Esophagus muscularis mucosa (tissue), 4 donors: ENCODE data around the gene TMCC1. TPM values are rescaled to one million over a fixed set of nuclear protein-coding genes. Genes with fewer than 3 reads are reported as not detected.

Experiments used
- DNase-seq: peaks from one replicate; pipeline ENCODE4 v3.0.0-alpha.2; 2017; ENCODE audit errors: extremely low spot score
- H3K27ac ChIP-seq, 4 donors: fragments of 200-600 bp; sonication (generic); replicated peaks in 1 of 4; 1 replicate in 3 of 4; 2 replicates in 1 of 4; pipeline ENCODE4 v1.5.1; 2016 to 2019; ENCODE audit warnings: mild to moderate bottlenecking in 1 of 4
- H3K27me3 ChIP-seq, 4 donors: fragments of 200-600 bp; sonication (generic); one replicate each; pipeline versions ENCODE4 v1.5.1 to v1.6.0; 2016 to 2019
- H3K36me3 ChIP-seq, 4 donors: fragments of 200-600 bp; sonication (generic); one replicate each; pipeline ENCODE4 v1.5.1; 2016 to 2019
- H3K4me1 ChIP-seq, 4 donors: fragments of 200-600 bp; sonication (generic); one replicate each; pipeline ENCODE4 v1.5.1; 2016 to 2019
- H3K4me3 ChIP-seq, 4 donors: fragments of 200-600 bp; sonication (generic); 1 replicate in 2 of 4; 2 replicates in 2 of 4; pipeline ENCODE4 v1.5.1; 2016 to 2019; ENCODE audit warnings: mild to moderate bottlenecking in 4 of 4, moderate library complexity in 1 of 4
- H3K9me3 ChIP-seq, 4 donors: fragments of 200-600 bp; sonication (generic); 1 replicate in 3 of 4; 2 replicates in 1 of 4; pipeline ENCODE4 v1.5.1; 2016 to 2019
- CTCF ChIP-seq, 3 experiments: fragments of 200-600 bp in 2 of 3; fragments of 450-650 bp in 1 of 3; sonication (generic) in 2 of 3; IDR thresholded peaks; one replicate each; pipeline ENCODE4 v1.5.1; 2017 to 2019; ENCODE audit warnings: antibody characterized with exemption in 3 of 3, mild to moderate bottlenecking in 2 of 3, moderate library complexity in 1 of 3
- EP300 ChIP-seq: sonication (generic); formaldehyde crosslinking; IDR thresholded peaks from one replicate; pipeline ENCODE4 v1.6.1; 2017; ENCODE audit warnings: antibody characterized with exemption
- POLR2A ChIP-seq: fragments of 450-650 bp; IDR thresholded peaks from one replicate; pipeline ENCODE4 v1.6.1; 2017; ENCODE audit warnings: antibody characterized with exemption, moderate library complexity, mild to moderate bottlenecking, low read depth
- POLR2AphosphoS5 ChIP-seq, 2 donors: sonication (generic); formaldehyde crosslinking; IDR thresholded peaks; one replicate each; pipeline ENCODE4 v1.6.1; 2017; ENCODE audit warnings: antibody characterized with exemption in 2 of 2
- WGBS: methylation state at CpG from one replicate; pipeline ENCODE4 v1.1.5; 2018; 5-methylcytosine and 5-hydroxymethylcytosine counted together
- intact Hi-C: fragments of 100-400 bp; cut with DNase I; formaldehyde crosslinking; loops from one replicate; pipeline ENCODE4 v1.15.1; 2023
- total RNA-seq, 4 donors: library from RNA; depleted of rRNA; stranded (reverse); fragments of >200 nt; gene quantifications; one replicate each; pipeline versions ENCODE4 v1.1.0 to v1.2.1, GENCODE V29; 2016

The TMCC1 gene
- total RNA-seq, 4 donors from 2014 or later: 24.5 to 36.2 (median 28.9) TPM

- TF ChIP-seq POLR2A: no peak
- TF ChIP-seq CTCF (IDR thresholded peaks at IDR 0.05): no peak
- no peak for TF ChIP-seq POLR2AphosphoS5 (IDR thresholded peaks at IDR 0.05)
- no peak overlapping the region for H3K4me3 ChIP-seq
- H3K27ac ChIP-seq: no peak overlapping the region
- intact Hi-C loops: no loop called here
- peaks cover 0 to 31% (median 14%) of the 10 kb centered on the region in 4 donors for H3K4me1 ChIP-seq
- DNase-seq: no peak
- no peaks in the 10 kb centered on the region for H3K27me3 ChIP-seq
- no peaks in the 10 kb centered on the region for H3K36me3 ChIP-seq
- no peaks in the 10 kb centered on the region for H3K9me3 ChIP-seq
Observed at GRCh38 chr3:129746629-129747028, 146.9 kb downstream of the TMCC1 start.

GRCh38 chr3:129745253-129745652 is 148.3 kb downstream of the TMCC1 start:
- H3K27ac ChIP-seq: peak overlapping the region in 2 of 4 donors; percentile 24 to 28
- peaks cover 0 to 40% (median 20%) of the 10 kb centered on the region in 4 donors for H3K4me1 ChIP-seq
- intact Hi-C loops: no loop called here
- TF ChIP-seq POLR2AphosphoS5 (IDR thresholded peaks at IDR 0.05) (peak in 1 of 2 donors; percentile 43), EP300 (no peak), POLR2A (no peak), CTCF (IDR thresholded peaks at IDR 0.05) (no peak)
- DNase-seq: no peak
- H3K36me3 ChIP-seq: no peaks in the 10 kb centered on the region
- WGBS: 46% methylated on average over 2 of the region's 2 CpGs
- no peak overlapping the region for H3K4me3 ChIP-seq
- H3K27me3 ChIP-seq: no peaks in the 10 kb centered on the region
- H3K9me3 ChIP-seq: no peaks in the 10 kb centered on the region

GRCh38 chr3:129741794-129742193 is 151.7 kb downstream of the TMCC1 start:
- peaks cover 0 to 5% (median 0%) of the 10 kb centered on the region in 4 donors for H3K36me3 ChIP-seq
- peaks cover 0 to 44% (median 20%) of the 10 kb centered on the region in 4 donors for H3K4me1 ChIP-seq
- TF ChIP-seq EP300 (no peak), POLR2A (no peak), CTCF (IDR thresholded peaks at IDR 0.05) (no peak), POLR2AphosphoS5 (IDR thresholded peaks at IDR 0.05) (no peak)
- no peak overlapping the region for H3K27ac ChIP-seq
- no peak for DNase-seq
- H3K4me3 ChIP-seq: no peak overlapping the region
- 73% methylated on average over 2 of the region's 2 CpGs for WGBS
- no peaks in the 10 kb centered on the region for H3K9me3 ChIP-seq
- no peaks in the 10 kb centered on the region for H3K27me3 ChIP-seq
- intact Hi-C loops: no loop called here

- H3K27me3 ChIP-seq: no peaks in the 10 kb centered on the region
- H3K9me3 ChIP-seq: no peaks in the 10 kb centered on the region
- peak; percentile 8 for DNase-seq
- no peak for TF ChIP-seq POLR2A
- TF ChIP-seq POLR2AphosphoS5 (IDR thresholded peaks at IDR 0.05): no peak
- no peak for TF ChIP-seq CTCF (IDR thresholded peaks at IDR 0.05)
- no peak for TF ChIP-seq EP300
- H3K4me1 ChIP-seq: peaks cover 0 to 32% (median 14%) of the 10 kb centered on the region in 4 donors
- WGBS: 89% methylated on average over 3 of the region's 3 CpGs
- intact Hi-C loops: no loop called here
- peaks cover 0 to 5% (median 0%) of the 10 kb centered on the region in 4 donors for H3K36me3 ChIP-seq
- no peak overlapping the region for H3K27ac ChIP-seq
- H3K4me3 ChIP-seq: no peak overlapping the region
Observed at GRCh38 chr3:129740090-129740489, 153.4 kb downstream of the TMCC1 start.

GRCh38 chr3:129739634-129740033 is 153.9 kb downstream of the TMCC1 start:
- intact Hi-C loops: no loop called here
- no peak overlapping the region for H3K4me3 ChIP-seq
- TF ChIP-seq CTCF (IDR thresholded peaks at IDR 0.05) (no peak), EP300 (no peak), POLR2AphosphoS5 (IDR thresholded peaks at IDR 0.05) (no peak), POLR2A (no peak)
- DNase-seq: no peak
- no peaks in the 10 kb centered on the region for H3K9me3 ChIP-seq
- no peaks in the 10 kb centered on the region for H3K27me3 ChIP-seq
- H3K36me3 ChIP-seq: peaks cover 0 to 5% (median 0%) of the 10 kb centered on the region in 4 donors
- 91% methylated on average over 3 of the region's 3 CpGs for WGBS
- peaks cover 0 to 27% (median 9%) of the 10 kb centered on the region in 4 donors for H3K4me1 ChIP-seq
- H3K27ac ChIP-seq: no peak overlapping the region
